HFF-Myc (cell line): ENCODE data around the gene FERMT3.

Source experiments
- DNase-seq: peaks from one replicate; pipeline ENCODE4 v3.0.0-alpha.2; 2011; ENCODE audit warnings: low read depth; ENCODE audit errors: extremely low read depth
- H3K4me3 ChIP-seq: replicated peaks from 2 replicates; pipeline ENCODE4 v1.5.1; 2011; ENCODE audit warnings: low read depth, mild to moderate bottlenecking, control low read depth, low read length
- CTCF ChIP-seq: IDR thresholded peaks from 2 replicates; pipeline ENCODE4 v1.5.1; 2012; ENCODE audit warnings: mild to moderate bottlenecking, low read depth, low read length, control low read depth; ENCODE audit errors: missing control alignments

FERMT3 gene

GRCh38 chr11:64230171-64230984 lies 23.9 kb downstream of the FERMT3 start, which contains the start of gene DNAJC4:
Gene DNAJC4, plus strand, starts transcription at chr11:64230548. Its CDS starts 307 bp downstream, at chr11:64230855.
- no peak for DNase-seq
- peak within 1 kb of the TSS; percentile 59 for H3K4me3 ChIP-seq
- TF ChIP-seq CTCF: no peak

- no peak for TF ChIP-seq CTCF
- H3K4me3 ChIP-seq: peak overlapping the region; percentile 59
- no peak for DNase-seq
Measured at GRCh38 chr11:64230985-64231365, 24.5 kb downstream of the FERMT3 start.

GRCh38 chr11:64231546-64231945 lies 25.0 kb downstream of the FERMT3 start:
- no peak for DNase-seq
- TF ChIP-seq CTCF: no peak
- H3K4me3 ChIP-seq: no peak overlapping the region

- no peak for DNase-seq
- no peak overlapping the region for H3K4me3 ChIP-seq
- TF ChIP-seq CTCF: no peak
Measured at GRCh38 chr11:64232182-64232966, 25.9 kb downstream of the FERMT3 start.

GRCh38 chr11:64232967-64233315 lies 26.4 kb downstream of the FERMT3 start:
- no peak for DNase-seq
- no peak for TF ChIP-seq CTCF
- H3K4me3 ChIP-seq: no peak overlapping the region

- no peak for TF ChIP-seq CTCF
- peak within 1 kb of the TSS; percentile 58 for H3K4me3 ChIP-seq
- DNase-seq: no peak
Measured at GRCh38 chr11:64233913-64234586, 27.5 kb downstream of the FERMT3 start, which contains the start of gene VEGFB. Gene VEGFB, plus strand, starts transcription at chr11:64234584. Its CDS starts 250 bp downstream, at chr11:64234834.
